Trophoblast cell (in vitro differentiated cells and primary cell): ENCODE measurements around the gene GNPDA1.

Experiments
- DNase-seq, 2 donors: peaks; one replicate each; pipeline ENCODE4 v3.0.0-alpha.2; 2016
- H2AFZ ChIP-seq: 2 replicates; pipeline ENCODE4 v1.6.1; 2013; ENCODE audit warnings: low read length, moderate library complexity, mild to moderate bottlenecking; ENCODE audit not compliant: insufficient read depth, poor library complexity
- H2AK5ac ChIP-seq: 2 replicates; pipeline ENCODE4 v1.6.1; 2013; ENCODE audit warnings: mild to moderate bottlenecking, low read length
- H2BK120ac ChIP-seq: 2 replicates; pipeline ENCODE4 v1.6.1; 2013; ENCODE audit warnings: low read length, mild to moderate bottlenecking, moderate library complexity; ENCODE audit not compliant: insufficient read depth, poor library complexity
- H2BK12ac ChIP-seq: 2 replicates; pipeline ENCODE4 v1.6.1; 2013; ENCODE audit warnings: mild to moderate bottlenecking, low read length, moderate library complexity
- H2BK5ac ChIP-seq: 2 replicates; pipeline ENCODE4 v1.6.1; 2013; ENCODE audit warnings: low read length, low read depth, moderate library complexity, mild to moderate bottlenecking; ENCODE audit not compliant: poor library complexity
- H3K14ac ChIP-seq: 2 replicates; pipeline ENCODE4 v1.6.1; 2013; ENCODE audit warnings: mild to moderate bottlenecking, low read length
- H3K18ac ChIP-seq: 2 replicates; pipeline ENCODE4 v1.6.1; 2013; ENCODE audit warnings: mild to moderate bottlenecking, low read length
- H3K23ac ChIP-seq: 2 replicates; pipeline ENCODE4 v1.6.1; 2013; ENCODE audit warnings: low read length
- H3K27ac ChIP-seq: 2 replicates; pipeline ENCODE4 v1.5.1; 2013; ENCODE audit warnings: low read depth, mild to moderate bottlenecking, inconsistent platforms, low read length, moderate library complexity
- H3K27me3 ChIP-seq: 2 replicates; pipeline ENCODE4 v1.6.1; 2013; ENCODE audit warnings: inconsistent platforms, mild to moderate bottlenecking, low read length, moderate library complexity; ENCODE audit not compliant: insufficient read depth
- H3K36me3 ChIP-seq, 2 experiments: 1 replicate in 1 of 2; 2 replicates in 1 of 2; pipeline ENCODE4 v1.6.1; 2013; ENCODE audit warnings: low read length in 2 of 2, mild to moderate bottlenecking in 2 of 2, moderate library complexity in 1 of 2; ENCODE audit not compliant: insufficient read depth in 2 of 2, control insufficient read depth in 1 of 2
- H3K4ac ChIP-seq: 2 replicates; pipeline ENCODE4 v1.6.1; 2013; ENCODE audit warnings: low read depth, mild to moderate bottlenecking, low read length, moderate library complexity
- H3K4me1 ChIP-seq, 2 experiments: 1 replicate in 1 of 2; 2 replicates in 1 of 2; pipeline ENCODE4 v1.6.1; 2013; ENCODE audit warnings: low read length in 2 of 2, mild to moderate bottlenecking in 2 of 2, moderate library complexity in 1 of 2; ENCODE audit not compliant: insufficient read depth in 2 of 2, control insufficient read depth in 1 of 2
- H3K4me2 ChIP-seq: 2 replicates; pipeline ENCODE4 v1.6.1; 2013; ENCODE audit warnings: inconsistent platforms, mild to moderate bottlenecking, low read length, moderate library complexity
- H3K4me3 ChIP-seq: 2 replicates; pipeline ENCODE4 v1.5.1; 2013; ENCODE audit warnings: mild to moderate bottlenecking, low read depth, low read length, inconsistent platforms
- H3K79me1 ChIP-seq: one replicate; pipeline ENCODE4 v1.6.1; 2013; ENCODE audit warnings: low read length
- H3K79me2 ChIP-seq: 2 replicates; pipeline ENCODE4 v1.6.1; 2013; ENCODE audit warnings: low read length, mild to moderate bottlenecking; ENCODE audit not compliant: control insufficient read depth, insufficient read depth, poor library complexity
- H3K9ac ChIP-seq: 2 replicates; pipeline ENCODE4 v1.6.1; 2013; ENCODE audit warnings: mild to moderate bottlenecking, low read length
- H3K9me3 ChIP-seq: 2 replicates; pipeline ENCODE4 v1.6.1; 2013; ENCODE audit warnings: low read depth, mild to moderate bottlenecking, control low read depth, inconsistent platforms, low read length; ENCODE audit not compliant: insufficient read depth
- H4K12ac ChIP-seq: 2 replicates; pipeline ENCODE4 v1.6.1; 2013; ENCODE audit warnings: low read depth, mild to moderate bottlenecking, low read length, moderate library complexity
- H4K8ac ChIP-seq: 2 replicates; pipeline ENCODE4 v1.6.1; 2013; ENCODE audit warnings: low read depth, mild to moderate bottlenecking, low read length, moderate library complexity
- H4K91ac ChIP-seq: one replicate; pipeline ENCODE4 v1.6.1; 2013; ENCODE audit warnings: low read depth, mild to moderate bottlenecking, low read length, moderate library complexity
- WGBS: extraction: QIAGEN DNeasy Blood & Tissue Kit; methylation state at CpG from one replicate; pipeline ENCODE4 v1.1.7; 2013; ENCODE audit warnings: missing lambda C conversion rate; ENCODE audit not compliant: insufficient read length, insufficient coverage; ENCODE audit errors: extremely low coverage; 5-methylcytosine and 5-hydroxymethylcytosine counted together

Gene GNPDA1

DNA sequence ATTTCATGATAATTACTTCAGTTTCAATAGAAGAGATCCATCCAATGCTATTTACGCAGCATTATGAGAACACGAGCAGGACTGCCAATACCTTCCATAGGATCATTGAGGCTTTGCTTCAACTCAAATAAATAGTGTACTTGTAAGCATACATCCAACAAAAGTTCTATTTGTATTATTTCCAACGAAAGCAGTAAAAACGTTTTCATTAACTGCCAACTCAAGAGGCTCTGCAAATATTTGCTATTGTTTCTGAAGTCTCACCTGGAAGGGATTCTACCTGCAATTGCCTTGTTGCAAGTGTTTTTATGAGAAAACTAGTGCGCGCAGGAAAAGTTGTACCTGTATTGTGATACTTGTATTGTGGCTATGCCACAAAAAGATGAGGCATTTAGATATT, 11.0 kb upstream of the GNPDA1 start:
- Histone ChIP-seq H3K36me3 (no peaks in the 10 kb centered on the region), H3K27ac (no peak overlapping the region), H2BK5ac (no peak overlapping the region), H3K4me3 (no peak overlapping the region), H2BK12ac (no peak overlapping the region), H3K27me3 (no peaks in the 10 kb centered on the region), H3K9me3 (no peaks in the 10 kb centered on the region), H3K4me2 (no peak overlapping the region), H2BK120ac (no peak overlapping the region), H3K9ac (no peak overlapping the region), H4K8ac (no peak overlapping the region), H4K91ac (no peak overlapping the region), H2AK5ac (no peak overlapping the region), H3K23ac (no peak overlapping the region), H3K4ac (no peak overlapping the region), H3K14ac (no peak overlapping the region), H3K18ac (no peak overlapping the region), H3K79me1 (no peaks in the 10 kb centered on the region), H2AFZ (no peak overlapping the region), H3K79me2 (no peaks in the 10 kb centered on the region), H3K4me1 (no peaks in the 10 kb centered on the region), H4K12ac (no peak overlapping the region)
- no CpG with 5 or more reads among the region's 6 CpGs for WGBS
- DNase-seq: no peak

DNA sequence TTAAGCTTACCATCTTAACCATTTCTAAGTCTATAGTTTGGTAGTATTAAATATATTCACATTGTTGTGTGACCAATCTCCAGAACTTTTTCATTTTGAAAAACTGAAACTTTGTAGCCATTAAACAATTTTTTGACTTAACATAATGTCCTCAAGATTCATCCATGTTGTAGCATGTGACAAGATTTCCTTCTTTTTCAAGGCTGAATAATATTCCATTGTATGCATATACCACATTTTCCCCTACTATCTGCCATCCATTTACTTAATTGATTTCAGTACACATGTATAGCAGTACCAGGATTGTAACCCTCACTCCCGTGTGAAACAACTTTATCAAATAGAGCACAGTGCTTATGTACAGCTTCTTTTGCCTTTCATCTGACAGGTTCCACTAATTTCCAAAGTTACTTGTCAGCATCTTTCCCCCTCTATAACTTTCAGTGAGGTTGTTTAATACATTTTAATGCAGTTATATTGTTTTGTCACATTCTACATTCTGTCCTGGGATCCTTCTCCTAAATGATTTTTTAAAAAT, 7.4 kb upstream of the GNPDA1 start:
- WGBS: no CpG with 5 or more reads among the region's 1 CpG
- no peak overlapping the region for H2BK120ac ChIP-seq
- DNase-seq: no peak
- H3K4me1 ChIP-seq: no peaks in the 10 kb centered on the region
- no peak overlapping the region for H4K91ac ChIP-seq
- H3K14ac ChIP-seq: no peak overlapping the region
- no peak overlapping the region for H2BK5ac ChIP-seq
- H3K18ac ChIP-seq: no peak overlapping the region
- H2AFZ ChIP-seq: no peak overlapping the region
- H3K27me3 ChIP-seq: no peaks in the 10 kb centered on the region
- no peak overlapping the region for H4K12ac ChIP-seq
- H2BK12ac ChIP-seq: no peak overlapping the region
- no peak overlapping the region for H4K8ac ChIP-seq
- H3K79me2 ChIP-seq: no peaks in the 10 kb centered on the region
- no peak overlapping the region for H3K23ac ChIP-seq
- no peak overlapping the region for H3K4me2 ChIP-seq
- H3K4ac ChIP-seq: no peak overlapping the region
- no peak overlapping the region for H2AK5ac ChIP-seq
- H3K79me1 ChIP-seq: no peaks in the 10 kb centered on the region
- no peak overlapping the region for H3K27ac ChIP-seq
- H3K9me3 ChIP-seq: no peaks in the 10 kb centered on the region
- no peak overlapping the region for H3K9ac ChIP-seq
- H3K4me3 ChIP-seq: no peak overlapping the region
- no peaks in the 10 kb centered on the region for H3K36me3 ChIP-seq

GRCh38 chr5:142017832-142018427, 5.1 kb upstream of the GNPDA1 start:
- WGBS: no CpG with 5 or more reads among the region's 5 CpGs
- Histone ChIP-seq H3K9me3 (no peaks in the 10 kb centered on the region), H3K4ac (no peak overlapping the region), H2BK5ac (no peak overlapping the region), H3K14ac (no peak overlapping the region), H3K27ac (no peak overlapping the region), H2BK120ac (no peak overlapping the region), H2AFZ (no peak overlapping the region), H3K79me1 (peaks cover 3% of the 10 kb centered on the region), H3K4me2 (no peak overlapping the region), H4K8ac (no peak overlapping the region), H3K9ac (no peak overlapping the region), H2AK5ac (no peak overlapping the region), H3K4me3 (no peak overlapping the region), H3K36me3 (no peaks in the 10 kb centered on the region), H3K79me2 (no peaks in the 10 kb centered on the region), H4K91ac (no peak overlapping the region), H3K27me3 (no peaks in the 10 kb centered on the region), H3K4me1 (peaks cover 0 to 2% of the 10 kb centered on the region in 2 experiments), H2BK12ac (no peak overlapping the region), H3K18ac (no peak overlapping the region), H3K23ac (no peak overlapping the region), H4K12ac (no peak overlapping the region)
- DNase-seq: no peak

GRCh38 chr5:142016556-142016955, 3.7 kb upstream of the GNPDA1 start:
- peaks cover 3 to 8% of the 10 kb centered on the region in 2 experiments for H3K4me1 ChIP-seq
- H3K79me2 ChIP-seq: peaks cover 3% of the 10 kb centered on the region
- no peak overlapping the region for H3K4ac ChIP-seq
- no peak overlapping the region for H2AFZ ChIP-seq
- no peak overlapping the region for H3K27ac ChIP-seq
- no peak overlapping the region for H2BK12ac ChIP-seq
- no peak overlapping the region for H4K91ac ChIP-seq
- H3K4me3 ChIP-seq: no peak overlapping the region
- no CpG with 5 or more reads among the region's 4 CpGs for whole genome bisulfite sequencing
- H3K23ac ChIP-seq: no peak overlapping the region
- peaks cover 8% of the 10 kb centered on the region for H3K79me1 ChIP-seq
- H2BK5ac ChIP-seq: no peak overlapping the region
- H3K14ac ChIP-seq: no peak overlapping the region
- no peak overlapping the region for H3K18ac ChIP-seq
- no peak for DNase-seq
- H3K4me2 ChIP-seq: no peak overlapping the region
- no peak overlapping the region for H2AK5ac ChIP-seq
- H3K9ac ChIP-seq: no peak overlapping the region
- H3K36me3 ChIP-seq: peaks cover 0 to 3% of the 10 kb centered on the region in 2 experiments
- H3K9me3 ChIP-seq: no peaks in the 10 kb centered on the region
- H4K8ac ChIP-seq: no peak overlapping the region
- H4K12ac ChIP-seq: no peak overlapping the region
- no peak overlapping the region for H2BK120ac ChIP-seq
- no peaks in the 10 kb centered on the region for H3K27me3 ChIP-seq
